HG03571 (cell line): ENCODE measurements around the gene ADAM11.
"Not testable (repeated sequence)": the region's sequence is repeated elsewhere in the genome, so short reads cannot be mapped to it uniquely, and the experiment has no call there.

Experiments
- ATAC-seq: cut with Tn5 transposase; IDR thresholded peaks from one replicate; pipeline ENCODE4 v1.9.1; 2021; ENCODE audit not compliant: unreplicated experiment

The ADAM11 gene

DNA sequence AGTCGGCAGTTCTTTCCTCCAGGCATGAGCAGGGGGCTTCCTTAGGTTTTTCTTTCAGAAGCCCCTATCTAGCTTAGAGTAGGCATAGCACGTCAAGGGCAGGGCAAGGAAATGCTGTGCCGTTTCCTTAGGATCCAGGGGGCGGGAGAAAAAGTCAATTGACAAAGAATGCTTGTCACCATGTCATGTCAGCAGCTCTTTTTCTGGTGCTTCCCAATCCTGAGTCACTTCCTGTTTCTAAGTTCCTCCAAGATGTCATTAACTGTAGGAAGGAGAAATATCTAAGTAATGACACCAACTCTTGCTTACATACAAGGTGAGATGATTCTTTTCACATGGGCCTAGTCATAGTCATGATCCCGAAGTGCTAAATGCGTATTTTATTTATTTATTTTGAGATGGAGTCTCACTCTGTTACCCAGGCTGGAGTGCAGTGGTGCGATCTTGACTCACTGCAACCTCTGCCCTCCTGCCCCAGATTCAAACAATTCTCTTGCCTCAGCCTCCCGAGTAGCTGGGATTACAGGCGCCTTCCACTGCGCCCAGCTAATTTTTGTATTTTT lies 36.1 kb downstream of the ADAM11 start:
- no peak for ATAC-seq

DNA sequence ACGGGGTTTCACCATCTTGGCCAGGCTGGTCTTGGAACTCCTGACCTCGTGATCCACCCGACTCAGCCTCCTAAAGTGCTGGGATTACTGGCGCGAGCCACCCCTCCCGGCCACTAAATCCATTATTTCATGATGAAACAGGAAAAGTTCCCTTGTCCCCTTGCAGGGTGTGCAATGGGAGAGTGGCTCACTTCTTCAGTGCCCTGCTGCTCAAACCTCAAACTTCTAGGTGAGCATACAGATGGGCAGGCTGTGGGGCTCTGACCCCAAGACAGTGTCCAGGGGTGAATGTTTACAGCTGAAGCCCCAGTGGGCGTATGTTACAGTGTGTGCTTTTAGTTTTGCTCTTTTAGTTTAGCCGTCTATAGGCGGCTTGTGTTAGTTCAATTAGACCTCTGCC lies 36.6 kb downstream of the ADAM11 start:
- no peak for ATAC-seq

GRCh38 chr17:44795928-44796327 lies 37.1 kb downstream of the ADAM11 start:
- ATAC-seq: no peak

GRCh38 chr17:44796731-44797130 lies 37.9 kb downstream of the ADAM11 start:
- ATAC-seq: no peak

DNA sequence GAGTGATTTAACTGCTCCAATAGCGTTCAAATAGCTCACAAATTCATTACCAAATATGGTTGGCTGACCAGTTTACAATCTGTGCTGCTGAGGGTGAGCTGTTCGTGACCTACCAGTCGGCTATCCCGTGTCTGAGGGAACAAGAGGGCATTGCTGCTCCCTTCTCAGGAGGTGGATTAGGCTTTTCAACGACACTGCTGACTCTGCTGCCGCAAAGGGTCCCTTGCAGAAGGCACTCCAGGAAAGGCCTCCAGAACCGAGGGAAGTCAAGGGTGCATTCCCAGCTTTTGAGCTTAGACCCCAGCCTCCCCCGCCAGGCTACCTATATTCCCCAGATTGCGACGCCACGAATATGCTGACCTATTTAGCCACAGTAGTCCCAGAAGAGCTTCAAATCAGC lies 39.0 kb downstream of the ADAM11 start:
- no peak for ATAC-seq

- ATAC-seq: no peak
Measured at GRCh38 chr17:44798356-44798755, 39.6 kb downstream of the ADAM11 start.

DNA sequence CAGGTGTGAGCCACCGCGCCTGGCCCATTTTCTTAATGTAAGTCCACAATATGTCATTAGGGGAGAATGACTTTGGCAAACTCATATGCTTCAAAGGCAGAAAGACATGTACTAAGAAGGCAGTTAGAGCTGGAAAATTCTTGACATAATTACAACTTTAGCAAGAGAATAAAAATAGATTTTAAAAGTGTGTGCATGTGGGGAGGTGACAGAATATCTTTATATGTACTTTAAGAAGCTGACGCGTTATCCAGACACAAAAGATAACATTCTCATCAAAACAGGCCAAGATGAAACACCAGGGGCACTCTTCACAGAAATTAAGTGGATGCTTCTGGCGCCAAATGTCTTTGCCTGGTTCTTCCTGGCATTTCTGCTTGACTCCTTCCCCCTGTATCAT lies 43.1 kb downstream of the ADAM11 start:
- ATAC-seq: no peak

DNA sequence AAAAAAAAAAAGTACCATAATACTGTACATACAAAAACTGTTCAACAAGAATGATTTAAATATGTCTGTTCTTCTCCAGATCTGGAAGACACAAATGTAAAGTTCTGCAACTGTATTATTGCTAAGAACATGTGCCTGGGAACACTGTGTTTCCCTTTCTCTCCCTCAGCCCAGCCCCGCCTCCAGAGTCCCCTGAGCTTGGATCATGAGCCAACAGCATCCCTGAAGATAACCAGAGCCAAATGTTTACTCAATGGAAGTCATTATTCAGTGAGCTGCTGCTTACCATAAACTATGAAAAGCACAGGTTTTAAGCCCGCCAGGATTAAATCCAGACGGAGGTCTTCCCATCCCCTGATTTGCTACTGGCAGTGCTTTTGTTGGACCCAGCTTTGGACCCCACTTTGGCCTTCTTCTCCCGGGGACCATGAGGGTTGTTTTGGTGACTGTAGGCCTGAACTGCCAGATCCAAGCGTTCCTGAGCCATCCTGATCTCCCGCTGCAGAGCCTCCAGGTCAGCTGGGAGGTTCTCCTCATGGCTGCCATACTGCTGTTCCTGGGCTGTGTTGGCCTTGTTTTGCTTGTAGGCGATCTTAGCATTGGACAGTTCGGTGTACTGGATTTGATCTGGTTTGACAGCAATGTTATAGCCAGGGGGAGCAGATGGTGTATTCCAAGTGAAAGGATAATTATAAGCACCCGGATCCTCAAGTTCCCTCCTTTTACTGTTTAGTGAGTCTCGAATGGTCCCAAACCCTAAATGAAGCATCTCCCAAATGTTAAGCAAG lies 45.7 kb downstream of the ADAM11 start:
- no peak for ATAC-seq

GRCh38 chr17:44807093-44807816 lies 48.5 kb downstream of the ADAM11 start:
- ATAC-seq: no peak

GRCh38 chr17:44807817-44808155 lies 49.0 kb downstream of the ADAM11 start:
- no peak for ATAC-seq

GRCh38 chr17:44808156-44808555 lies 49.4 kb downstream of the ADAM11 start:
- ATAC-seq: no peak

DNA sequence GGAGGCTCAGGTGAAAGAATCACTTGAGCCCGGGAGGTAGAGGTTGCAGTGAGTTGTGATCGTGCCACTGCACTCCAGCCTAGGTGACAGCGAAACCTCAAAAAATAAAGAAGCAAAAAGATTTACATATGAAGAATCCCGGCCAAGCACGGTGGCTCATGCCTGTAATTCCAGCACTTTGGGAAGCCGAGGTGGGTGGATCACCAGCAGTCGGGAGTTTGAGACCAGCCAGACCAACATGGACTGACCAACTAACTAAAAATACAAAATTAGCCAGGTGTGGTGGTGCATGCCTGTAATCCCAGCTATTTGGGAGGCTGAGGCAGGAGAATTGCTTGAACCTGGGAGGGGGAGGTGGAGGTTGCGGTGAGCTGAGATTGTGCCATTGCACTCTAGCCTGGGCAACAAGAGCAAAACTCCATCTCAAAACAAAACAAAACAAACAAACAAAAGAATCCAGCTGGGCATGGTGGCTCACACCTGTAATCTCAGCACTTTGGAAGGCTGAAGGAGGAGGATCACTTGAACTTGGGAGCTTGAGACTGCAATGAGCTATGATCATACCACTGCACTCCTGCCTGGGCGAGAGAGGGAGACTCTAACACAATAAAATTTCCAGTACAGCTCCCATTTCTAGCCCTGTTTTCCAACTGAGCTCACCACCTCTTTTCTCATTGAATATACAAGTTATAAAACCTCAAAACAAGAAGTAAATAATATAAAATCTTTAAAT lies 50.0 kb downstream of the ADAM11 start:
- ATAC-seq: not testable (repeated sequence)

GRCh38 chr17:44812263-44812662 lies 53.5 kb downstream of the ADAM11 start:
- ATAC-seq: no peak

DNA sequence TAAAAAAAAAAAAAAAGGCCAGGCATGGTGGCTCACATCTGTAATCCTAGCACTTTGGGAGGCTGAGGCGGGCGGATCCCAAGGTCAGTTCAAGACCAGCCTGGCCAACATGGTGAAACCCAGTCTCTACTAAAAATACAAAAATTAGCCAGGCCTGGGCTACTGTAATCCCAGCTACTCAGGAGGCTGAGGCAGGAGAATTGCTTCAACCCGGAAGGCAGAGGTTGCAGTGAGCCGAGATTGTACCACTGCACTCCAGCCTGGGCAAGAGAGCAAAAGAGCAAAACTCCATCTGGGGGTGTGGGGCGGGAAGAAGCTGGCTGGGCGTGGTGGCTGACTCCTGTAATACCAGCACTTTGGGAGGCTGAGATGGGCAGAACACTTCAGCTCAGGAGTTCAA lies 59.7 kb downstream of the ADAM11 start:
- ATAC-seq: not testable (repeated sequence)

GRCh38 chr17:44820631-44821212 lies 61.9 kb downstream of the ADAM11 start:
- ATAC-seq: no peak

- not testable (repeated sequence) for ATAC-seq
Measured at GRCh38 chr17:44825236-44825635, 66.4 kb downstream of the ADAM11 start.

DNA sequence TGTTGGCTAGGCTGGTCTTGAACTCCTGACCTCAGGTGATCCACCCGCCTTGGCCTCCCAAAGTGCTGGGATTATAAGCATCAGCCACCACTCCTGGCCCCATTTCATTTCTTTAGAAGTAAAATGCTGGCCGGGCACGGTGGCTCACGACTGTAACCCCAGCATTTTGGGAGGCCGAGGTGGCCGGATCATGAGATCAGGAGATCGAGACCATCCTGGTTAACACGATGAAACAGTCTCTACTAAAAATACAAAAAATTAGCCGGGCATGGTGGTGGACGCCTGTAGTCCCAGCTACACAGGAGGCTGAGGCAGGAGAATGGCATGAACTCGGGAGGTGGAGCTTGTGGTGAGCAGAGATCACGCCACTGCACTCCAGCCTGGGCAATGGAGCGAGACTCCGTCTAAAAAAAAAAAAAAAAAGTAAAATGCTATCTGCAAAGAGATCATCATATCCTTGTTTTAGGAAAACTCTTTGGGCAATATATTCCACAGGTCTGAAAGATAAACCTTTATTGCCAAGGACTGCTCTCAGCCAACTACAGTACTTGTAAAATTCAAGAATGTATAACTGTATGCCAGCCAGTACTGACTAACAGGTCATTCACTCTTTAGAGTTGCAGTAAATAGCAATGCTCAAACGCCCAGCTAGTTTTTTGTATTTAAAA lies 67.5 kb downstream of the ADAM11 start:
- ATAC-seq: no peak

DNA sequence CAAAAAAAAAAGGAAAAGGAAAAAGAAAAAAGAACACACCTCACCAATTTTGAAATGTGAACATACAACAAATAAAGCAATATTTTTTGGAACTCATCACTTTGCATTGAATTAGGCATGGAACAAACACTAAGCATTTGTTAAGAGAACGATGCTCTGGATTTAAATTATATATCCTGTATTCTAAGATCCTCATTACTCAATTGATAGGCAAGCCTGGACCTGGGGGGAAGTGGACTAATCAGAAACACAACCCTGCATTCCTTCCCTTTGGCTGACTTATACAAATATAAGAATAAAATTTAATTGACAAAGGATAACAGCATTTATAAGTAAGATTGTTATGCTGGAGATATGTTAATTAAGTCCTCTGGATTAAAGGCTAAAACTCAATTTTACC lies 69.1 kb downstream of the ADAM11 start:
- ATAC-seq: no peak

DNA sequence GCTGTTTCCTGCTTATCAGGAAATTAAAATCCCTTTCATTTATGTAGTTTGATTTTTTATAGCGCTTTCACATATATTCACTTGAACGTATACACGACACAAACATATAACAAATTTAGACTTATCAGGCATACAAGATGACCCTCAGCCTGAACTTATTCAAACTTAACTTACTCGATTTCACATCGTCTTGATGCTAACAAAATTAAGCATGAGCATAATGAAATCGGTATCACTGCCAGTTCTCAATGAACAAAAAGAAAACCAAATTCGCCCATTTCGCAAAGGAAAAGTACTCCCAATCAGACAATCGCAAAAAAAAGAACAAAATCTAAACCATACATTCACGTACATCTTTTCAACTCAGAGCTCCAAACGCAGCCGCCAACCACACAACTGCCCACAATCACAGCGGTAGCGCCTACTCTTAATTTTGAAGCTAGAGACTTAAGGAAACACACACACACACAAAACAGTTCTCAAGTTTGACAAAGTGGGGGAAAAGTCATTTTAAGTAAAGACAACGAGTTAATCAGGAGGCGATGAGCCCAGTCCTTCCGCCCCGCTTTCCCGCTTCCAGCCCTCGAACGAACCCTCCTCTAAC lies 70.2 kb downstream of the ADAM11 start:
- no peak for ATAC-seq
